Measurements from ENCODE around the gene APOLD1. TPM values are rescaled to one million over a fixed set of nuclear protein-coding genes. Genes with fewer than 3 reads are reported as not detected.

APOLD1 gene
- polyA plus RNA-seq, 3 donors: 0.08 to 0.21 TPM; not detected in 1

- peaks cover 10 to 24% of the 10 kb centered on the region in 2 donors for H3K4me1 ChIP-seq (ENCODE audit: control insufficient read depth in 1 of 2, insufficient read depth in 2 of 2, low read length in 2 of 2)
- peaks cover 0 to 2% (median 0%) of the 10 kb centered on the region in 3 donors for H3K27me3 Mint-ChIP-seq (ENCODE audit: low read depth in 3 of 3)
- no peaks in the 10 kb centered on the region for H4K20me1 ChIP-seq (ENCODE audit: insufficient read depth, low read length)
- peak overlapping the region in 2 of 7 donors; percentile 4 to 33 for H3K27ac Mint-ChIP-seq
- H3K27me3 ChIP-seq (ENCODE audit: control insufficient read depth in 2 of 2, insufficient read depth in 2 of 2, low read length in 2 of 2): no peaks in the 10 kb centered on the region
- H3K9ac ChIP-seq (ENCODE audit: insufficient read depth, low read length, poor library complexity, severe bottlenecking): no peak overlapping the region
- WGBS (ENCODE audit: insufficient coverage): 79% methylated on average over 2 of the region's 2 CpGs
- no peak overlapping the region for H3K4me3 Mint-ChIP-seq
- no peaks in the 10 kb centered on the region for H3K36me3 Mint-ChIP-seq
- intact Hi-C loops (cut with micrococcal nuclease): no loop called here
- H3K36me3 ChIP-seq (replicated peaks in 1 of 2; ENCODE audit: control insufficient read depth in 1 of 2, insufficient read depth in 2 of 2, low read length in 2 of 2): no peaks in the 10 kb centered on the region
- H3K79me2 ChIP-seq (ENCODE audit: insufficient read depth, low read length): no peaks in the 10 kb centered on the region
- H3K4me1 Mint-ChIP-seq: peaks cover 31% of the 10 kb centered on the region
- no peaks in the 10 kb centered on the region for H3K9me3 ChIP-seq (replicated peaks in 1 of 2; ENCODE audit: control insufficient read depth in 1 of 2, insufficient read depth in 1 of 2, low read length in 2 of 2)
- no peak overlapping the region for H2AFZ ChIP-seq (ENCODE audit: insufficient read depth, low read depth, low read length, poor library complexity, severe bottlenecking)
- TF ChIP-seq, protein P1, sequence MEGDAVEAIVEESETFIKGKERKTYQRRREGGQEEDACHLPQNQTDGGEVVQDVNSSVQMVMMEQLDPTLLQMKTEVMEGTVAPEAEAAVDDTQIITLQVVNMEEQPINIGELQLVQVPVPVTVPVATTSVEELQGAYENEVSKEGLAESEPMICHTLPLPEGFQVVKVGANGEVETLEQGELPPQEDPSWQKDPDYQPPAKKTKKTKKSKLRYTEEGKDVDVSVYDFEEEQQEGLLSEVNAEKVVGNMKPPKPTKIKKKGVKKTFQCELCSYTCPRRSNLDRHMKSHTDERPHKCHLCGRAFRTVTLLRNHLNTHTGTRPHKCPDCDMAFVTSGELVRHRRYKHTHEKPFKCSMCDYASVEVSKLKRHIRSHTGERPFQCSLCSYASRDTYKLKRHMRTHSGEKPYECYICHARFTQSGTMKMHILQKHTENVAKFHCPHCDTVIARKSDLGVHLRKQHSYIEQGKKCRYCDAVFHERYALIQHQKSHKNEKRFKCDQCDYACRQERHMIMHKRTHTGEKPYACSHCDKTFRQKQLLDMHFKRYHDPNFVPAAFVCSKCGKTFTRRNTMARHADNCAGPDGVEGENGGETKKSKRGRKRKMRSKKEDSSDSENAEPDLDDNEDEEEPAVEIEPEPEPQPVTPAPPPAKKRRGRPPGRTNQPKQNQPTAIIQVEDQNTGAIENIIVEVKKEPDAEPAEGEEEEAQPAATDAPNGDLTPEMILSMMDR (IDR thresholded peaks at IDR 0.05): no peak
- peaks cover 0 to 2% (median 0%) of the 10 kb centered on the region in 7 donors for H3K9me3 Mint-ChIP-seq
- H3K4me3 ChIP-seq (replicated peaks in 1 of 3; ENCODE audit: low read depth in 2 of 3, low read length in 3 of 3): no peak overlapping the region
- H3K4me2 ChIP-seq (replicated peaks; ENCODE audit: extremely low read depth, low read length, poor library complexity, severe bottlenecking): no peak overlapping the region
- H3K27ac ChIP-seq (ENCODE audit: low read depth in 1 of 2, low read length in 2 of 2): no peak overlapping the region
- DNase-seq: peak in 2 of 3 donors; percentile 31 to 65
Measured at GRCh38 chr12:12803186-12803585, 17.7 kb downstream of the APOLD1 start.

DNA sequence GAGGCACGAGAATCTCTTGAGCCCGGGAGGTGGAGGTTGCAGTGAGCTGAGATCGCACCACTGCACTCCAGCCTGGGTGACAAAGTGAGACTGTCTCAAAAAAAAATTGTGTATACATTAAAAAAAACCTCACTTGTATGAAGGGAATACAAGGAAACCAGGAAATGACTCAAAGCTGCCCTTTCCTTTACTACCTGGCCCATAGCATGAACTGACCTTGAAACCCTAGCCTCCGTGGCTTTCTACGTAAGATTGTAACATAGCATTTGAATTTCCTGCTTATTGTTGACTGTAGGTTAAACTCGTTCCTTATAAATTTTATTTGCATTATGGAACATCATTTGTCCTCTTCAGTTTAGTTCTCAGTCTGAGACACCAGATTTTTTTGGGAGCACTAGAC lies 18.6 kb downstream of the APOLD1 start:
- Mint-ChIP-seq H3K4me3 (no peak overlapping the region), H3K9me3 (peaks cover 0 to 2% (median 0%) of the 10 kb centered on the region in 7 donors), H3K4me1 (peaks cover 39% of the 10 kb centered on the region), H3K27ac (no peak overlapping the region), H3K36me3 (no peaks in the 10 kb centered on the region), H3K27me3 (ENCODE audit: low read depth in 3 of 3) (peaks cover 0 to 2% (median 0%) of the 10 kb centered on the region in 3 donors)
- no CpG with 5 or more reads among the region's 6 CpGs for WGBS (ENCODE audit: insufficient coverage)
- Histone ChIP-seq H3K4me1 (ENCODE audit: control insufficient read depth in 1 of 2, insufficient read depth in 2 of 2, low read length in 2 of 2) (peaks cover 18 to 32% of the 10 kb centered on the region in 2 donors), H2AFZ (ENCODE audit: insufficient read depth, low read depth, low read length, poor library complexity, severe bottlenecking) (no peak overlapping the region), H3K36me3 (replicated peaks in 1 of 2; ENCODE audit: control insufficient read depth in 1 of 2, insufficient read depth in 2 of 2, low read length in 2 of 2) (no peaks in the 10 kb centered on the region), H3K4me2 (replicated peaks; ENCODE audit: extremely low read depth, low read length, poor library complexity, severe bottlenecking) (no peak overlapping the region), H3K9ac (ENCODE audit: insufficient read depth, low read length, poor library complexity, severe bottlenecking) (no peak overlapping the region), H3K27me3 (ENCODE audit: control insufficient read depth in 2 of 2, insufficient read depth in 2 of 2, low read length in 2 of 2) (no peaks in the 10 kb centered on the region), H3K9me3 (replicated peaks in 1 of 2; ENCODE audit: control insufficient read depth in 1 of 2, insufficient read depth in 1 of 2, low read length in 2 of 2) (no peaks in the 10 kb centered on the region), H3K27ac (ENCODE audit: low read depth in 1 of 2, low read length in 2 of 2) (no peak overlapping the region), H4K20me1 (ENCODE audit: insufficient read depth, low read length) (no peaks in the 10 kb centered on the region), H3K79me2 (ENCODE audit: insufficient read depth, low read length) (no peaks in the 10 kb centered on the region), H3K4me3 (replicated peaks in 1 of 3; ENCODE audit: low read depth in 2 of 3, low read length in 3 of 3) (no peak overlapping the region)
- DNase-seq: no peak
- TF ChIP-seq, protein P1 (IDR thresholded peaks at IDR 0.05): no peak
- intact Hi-C loops (cut with micrococcal nuclease): no loop called here
